HG02884 (cell line): ENCODE data around the gene WBP11.

Experiments
- ATAC-seq: cut with Tn5 transposase; IDR thresholded peaks from one replicate; pipeline ENCODE4 v1.9.1; 2021; ENCODE audit warnings: mild to moderate bottlenecking, moderate library complexity; ENCODE audit not compliant: unreplicated experiment

Gene WBP11

DNA sequence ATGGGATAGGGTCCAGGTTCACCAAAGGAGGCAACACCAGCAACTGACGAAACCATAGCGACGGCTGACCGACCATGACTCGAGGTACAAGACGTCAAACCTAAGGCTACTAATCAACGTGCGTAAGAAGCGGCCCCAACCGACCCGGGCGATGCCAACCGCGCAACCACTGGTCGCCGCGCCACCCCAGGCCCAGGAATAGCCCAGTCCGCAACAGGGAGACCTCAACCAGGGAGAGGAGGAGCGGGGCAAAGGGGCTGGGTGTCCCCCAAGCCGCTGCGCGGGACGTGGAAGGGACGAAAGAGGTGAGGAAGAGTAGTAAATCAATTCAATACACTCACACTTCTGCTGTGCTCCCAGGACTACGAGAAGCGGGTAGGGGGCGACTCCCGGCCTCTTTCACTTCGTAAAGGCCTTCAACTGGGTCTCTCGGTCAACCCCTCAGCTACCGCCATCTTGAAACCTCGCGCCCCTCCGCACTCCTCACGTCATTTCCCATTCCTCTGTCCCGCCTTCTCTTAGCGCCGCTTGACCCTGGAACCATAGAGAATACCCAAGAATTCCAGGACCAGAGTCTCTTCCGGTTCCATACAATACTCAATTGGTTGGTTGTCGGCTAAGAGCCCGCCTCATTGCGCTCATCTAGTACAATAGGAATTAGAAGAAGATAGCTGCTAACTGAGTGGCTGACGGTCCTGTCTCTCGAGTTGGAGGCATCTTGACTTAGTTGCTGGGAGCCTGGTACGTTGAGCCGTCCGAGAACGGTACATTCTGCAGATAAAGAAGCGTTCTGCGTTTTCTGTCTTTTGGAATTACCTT lies at the start of gene WBP11, which contains the start of gene C12orf60:
WBP11 (minus strand) TSS at position 468 of the 819 bp plus-strand sequence. CDS start 2,095 bp downstream, outside the sequence.
C12orf60 (plus strand) TSS at position 660 of the 819 bp plus-strand sequence. CDS start 19,266 bp downstream, outside the sequence.
- ATAC-seq: peak; percentile 99

DNA sequence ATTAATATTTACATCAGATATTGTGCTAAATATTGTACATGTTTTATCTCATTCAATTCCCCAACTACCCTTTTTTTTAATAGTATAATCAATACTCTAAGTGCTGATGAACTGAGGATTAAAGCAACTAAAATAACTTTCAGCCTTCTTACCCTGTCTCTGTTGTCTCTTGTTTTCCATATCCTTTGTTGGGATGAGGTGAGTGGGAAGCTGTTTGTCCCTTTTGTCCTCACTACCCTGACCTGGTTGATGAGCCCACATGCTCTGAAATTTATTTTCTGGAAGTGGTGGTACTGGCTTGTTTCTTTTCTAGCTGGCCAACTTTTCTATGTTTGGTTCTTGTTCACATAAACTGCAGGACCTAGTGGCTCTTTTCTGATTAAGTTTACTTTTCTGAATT lies 49.6 kb upstream of the WBP11 start:
- ATAC-seq: no peak

DNA sequence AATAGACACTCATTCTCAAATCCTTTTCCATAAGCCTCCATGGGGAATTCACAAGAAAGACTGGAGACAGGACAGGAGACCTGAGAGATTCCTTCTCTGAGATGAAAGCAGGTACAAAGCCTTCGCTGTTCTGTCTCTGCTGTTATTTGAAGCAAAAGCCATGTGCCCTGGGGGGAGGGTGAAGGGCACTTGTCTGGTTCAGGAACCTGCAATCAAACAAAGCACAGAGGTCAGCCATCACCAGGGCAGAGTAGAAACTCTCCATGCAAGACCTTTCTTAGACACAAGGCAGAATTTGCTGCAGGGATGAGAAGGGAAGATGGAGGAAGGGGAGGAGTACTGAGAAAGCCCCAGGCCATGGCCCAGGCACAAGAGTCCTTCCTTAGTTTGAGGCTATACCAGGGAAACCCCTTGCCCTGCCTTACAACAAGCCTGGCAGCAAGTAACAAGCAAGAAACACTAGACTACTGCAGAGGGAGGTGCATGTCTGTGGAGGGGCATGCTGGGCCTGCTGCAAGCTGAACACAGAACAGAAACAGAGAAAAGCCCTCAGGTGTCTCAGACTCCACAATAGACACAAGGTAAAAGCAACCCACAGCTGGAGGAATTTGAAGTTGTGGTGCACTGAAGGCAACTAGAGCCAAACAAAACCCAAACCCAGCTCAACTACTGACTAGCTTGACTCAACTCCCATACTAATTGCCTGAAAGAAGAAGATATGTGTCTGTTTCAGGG lies 47.8 kb upstream of the WBP11 start:
- peak; percentile 72 for ATAC-seq

DNA sequence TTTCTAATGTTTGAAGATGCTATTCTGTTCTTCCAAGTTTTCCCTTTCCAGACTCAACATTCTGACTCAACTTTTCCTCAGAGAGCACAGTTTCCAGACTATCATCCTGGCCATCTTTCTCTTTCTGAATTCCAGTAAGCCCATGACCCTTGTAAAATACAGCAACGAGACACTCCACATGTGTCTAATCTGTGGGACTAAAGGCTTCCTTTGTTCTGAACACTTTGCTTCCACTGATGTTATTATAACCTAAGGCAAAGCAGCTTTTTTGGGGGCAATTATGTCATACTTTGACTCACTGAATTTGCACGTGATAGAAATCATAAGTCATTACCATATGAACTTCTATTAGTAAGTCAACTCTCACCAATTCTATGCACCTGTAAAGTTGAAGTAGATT lies 46.4 kb upstream of the WBP11 start:
- ATAC-seq: no peak

GRCh38 chr12:14846876-14847580 lies 43.8 kb upstream of the WBP11 start:
- no peak for ATAC-seq

GRCh38 chr12:14846042-14846587 lies 42.8 kb upstream of the WBP11 start:
- no peak for ATAC-seq

DNA sequence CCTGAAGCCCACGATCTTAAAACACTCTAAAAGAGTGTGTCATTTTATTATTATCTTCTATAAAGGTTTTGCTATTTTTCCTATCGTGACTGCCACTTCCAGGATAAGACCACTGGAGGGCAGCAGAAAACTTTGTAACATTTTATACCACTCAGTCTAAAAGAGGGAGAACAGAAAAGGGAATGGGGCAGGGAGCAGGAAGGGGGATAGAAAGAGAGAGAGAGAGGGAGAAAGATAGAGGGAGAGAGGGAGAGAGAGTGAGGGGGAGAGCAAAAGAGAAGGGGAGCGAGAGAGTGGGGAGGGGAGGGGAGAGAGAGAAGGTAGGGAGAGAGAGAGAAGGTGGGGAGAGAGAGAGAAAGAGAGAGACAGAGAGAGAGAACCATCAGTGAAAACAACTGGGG lies 42.1 kb upstream of the WBP11 start:
- no peak for ATAC-seq

- no peak for ATAC-seq
These were observed 41.1 kb upstream of the WBP11 start for GRCh38 chr12:14844401-14844800.

GRCh38 chr12:14843425-14843887 lies 40.2 kb upstream of the WBP11 start, which contains the start of gene ART4:
TSS of gene ART4 (minus strand) at chr12:14843526. CDS start at chr12:14843113, 413 bp downstream.
- ATAC-seq: no peak

DNA sequence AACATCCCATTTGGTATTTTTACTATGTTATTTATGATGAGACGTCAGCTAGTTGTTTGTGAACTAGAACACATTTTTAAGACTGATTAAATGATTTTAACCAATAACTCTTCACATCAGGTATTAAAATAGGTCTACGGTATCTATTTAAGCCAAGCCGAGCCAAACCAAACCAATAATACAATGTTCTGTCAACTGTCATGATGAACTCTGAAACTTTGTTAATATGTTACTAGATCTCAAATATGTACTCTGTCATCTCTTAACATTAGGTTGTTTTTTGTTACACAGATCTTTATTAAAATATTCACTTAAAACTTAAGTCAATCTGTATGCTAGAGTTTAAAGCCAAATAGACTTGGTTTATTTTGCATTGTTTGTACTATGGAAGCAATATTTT lies 39.0 kb upstream of the WBP11 start:
- ATAC-seq: no peak

DNA sequence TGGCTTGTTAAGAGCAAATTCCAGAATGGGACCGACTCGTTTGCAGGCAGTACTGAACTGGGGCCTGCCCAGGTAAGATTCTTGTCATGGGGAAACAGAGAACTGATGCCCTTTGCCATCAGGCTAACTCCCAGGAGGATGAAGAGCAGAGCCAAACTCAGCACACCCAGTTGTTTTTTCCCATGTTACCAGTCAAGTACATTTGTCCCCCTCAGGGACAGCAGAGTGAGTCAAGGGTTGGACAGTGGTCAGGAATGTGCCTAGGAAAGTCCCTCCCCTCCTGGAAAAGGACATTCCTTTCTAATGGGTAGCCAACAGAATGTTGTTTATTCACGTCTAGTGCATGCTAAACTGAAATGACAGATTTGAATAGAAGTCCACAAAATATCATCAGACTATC lies 38.5 kb upstream of the WBP11 start:
- no peak for ATAC-seq

- ATAC-seq: no peak
These were observed 37.3 kb upstream of the WBP11 start for GRCh38 chr12:14840616-14841015.

DNA sequence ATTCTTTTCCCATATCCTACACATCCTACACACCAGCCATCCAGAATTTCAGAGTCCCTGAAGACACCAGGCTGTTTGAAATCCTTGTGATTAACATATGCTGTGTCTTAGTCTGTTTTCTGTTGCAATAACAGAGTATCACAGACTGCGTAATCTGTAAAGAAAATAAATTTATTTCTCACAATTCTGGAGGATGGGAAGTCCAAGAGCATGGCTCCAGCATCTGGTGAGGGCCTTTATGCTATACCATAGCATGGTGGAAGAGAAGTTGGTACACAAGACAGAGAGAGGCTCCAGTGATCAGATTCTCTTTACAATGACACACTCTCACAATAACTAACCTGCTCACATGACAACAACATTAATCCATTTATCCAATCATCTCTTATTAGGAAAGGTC lies 36.0 kb upstream of the WBP11 start:
- no peak for ATAC-seq

DNA sequence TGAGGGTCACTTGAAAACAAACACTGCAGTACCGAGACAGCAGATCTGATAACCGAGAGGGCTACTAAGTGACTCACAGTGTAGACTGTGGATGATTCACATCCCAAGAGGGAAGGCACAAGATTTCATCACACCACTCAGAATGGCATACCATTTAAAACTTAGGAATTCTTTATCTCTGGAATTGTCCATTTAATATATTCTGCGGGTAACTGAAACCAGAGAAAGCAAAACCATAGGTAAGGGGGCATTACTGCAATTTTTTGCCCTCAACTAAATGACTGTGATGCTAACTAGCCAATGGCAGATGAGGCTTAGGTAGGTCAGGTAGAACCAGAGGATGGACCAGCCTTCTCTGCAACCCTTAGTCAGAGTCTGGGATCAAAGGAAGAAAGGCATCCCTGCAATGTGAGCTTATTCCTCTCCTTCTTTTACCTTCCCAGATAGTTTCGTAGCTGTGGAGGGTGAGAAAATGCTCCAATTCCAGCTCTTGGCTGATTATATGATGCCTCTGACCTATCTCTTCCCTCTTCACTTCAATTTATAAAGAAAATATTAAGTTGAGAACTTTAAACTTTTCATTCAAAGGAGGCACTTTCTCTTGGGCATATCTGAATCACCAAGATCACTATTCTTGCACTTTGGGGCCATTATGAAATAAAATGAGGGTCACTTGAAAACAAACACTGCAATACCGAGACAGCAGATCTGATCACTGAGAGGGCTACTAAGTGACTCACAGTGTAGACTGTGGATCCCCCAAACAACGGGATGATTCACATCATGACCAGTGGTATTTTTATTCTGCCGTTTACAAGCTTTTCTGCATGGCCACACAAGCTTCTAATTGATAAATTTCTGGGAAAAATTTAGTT lies 33.3 kb upstream of the WBP11 start:
- no peak for ATAC-seq

DNA sequence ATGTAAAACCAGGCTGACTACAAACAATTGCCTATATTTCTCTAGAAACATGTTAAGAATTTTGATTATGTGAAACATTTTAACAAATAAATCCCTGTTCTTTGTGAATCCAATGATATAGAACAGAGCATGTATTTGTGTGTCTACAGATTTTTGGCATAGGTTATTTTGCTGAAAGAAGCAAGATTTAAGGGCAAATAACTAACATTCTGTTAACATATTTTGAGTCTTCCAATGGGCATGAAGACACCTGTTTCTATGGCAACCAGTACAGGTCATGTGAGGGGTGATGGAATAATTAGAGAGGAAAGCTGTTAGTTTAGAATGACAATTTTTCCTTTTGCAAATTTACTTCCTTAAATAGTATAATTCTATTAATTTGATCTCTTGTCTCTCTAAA lies 31.2 kb upstream of the WBP11 start:
- ATAC-seq: no peak

GRCh38 chr12:14833952-14834351 lies 30.7 kb upstream of the WBP11 start:
- no peak for ATAC-seq

GRCh38 chr12:14833336-14833735 lies 30.1 kb upstream of the WBP11 start:
- ATAC-seq: no peak

DNA sequence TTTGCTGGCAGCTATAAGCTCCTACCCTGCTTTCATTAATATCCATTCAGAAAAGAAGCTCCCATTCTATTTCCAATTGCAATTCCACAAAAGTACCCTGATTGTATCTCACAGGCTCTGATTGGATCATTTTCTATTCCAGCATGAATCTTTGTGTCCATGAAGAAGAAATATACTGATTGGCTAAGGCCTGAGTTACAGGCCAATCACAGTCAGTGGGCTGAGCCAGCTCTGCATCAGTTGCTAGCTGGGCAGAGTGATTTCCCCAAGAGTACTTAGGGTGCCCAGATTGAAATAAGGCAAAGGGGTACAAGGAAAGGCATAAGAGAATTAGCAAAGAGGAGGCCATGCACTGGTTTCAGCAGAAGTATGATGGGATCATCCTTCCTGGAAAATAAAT lies 25.6 kb upstream of the WBP11 start:
- peak; percentile 81 for ATAC-seq

GRCh38 chr12:14827043-14827442 lies 23.8 kb upstream of the WBP11 start:
- ATAC-seq: no peak

GRCh38 chr12:14826491-14826890 lies 23.2 kb upstream of the WBP11 start:
- no peak for ATAC-seq
